Mesenchymal stem cell (in vitro differentiated cells and primary cell): Measurements from ENCODE around the gene CADPS.

ENCODE experiments used
- DNase-seq: peaks from one replicate; pipeline ENCODE4 v3.0.0-alpha.2; 2013
- H2AFZ ChIP-seq: one replicate; pipeline ENCODE4 v1.6.1; 2013; ENCODE audit warnings: low read depth, mild to moderate bottlenecking, control low read depth, inconsistent platforms, low read length, moderate library complexity
- H2AK5ac ChIP-seq: 2 replicates; pipeline ENCODE4 v1.6.1; 2013; ENCODE audit warnings: low read length, moderate library complexity, mild to moderate bottlenecking, inconsistent platforms; ENCODE audit not compliant: severe bottlenecking
- H2BK120ac ChIP-seq: one replicate; pipeline ENCODE4 v1.6.1; 2013; ENCODE audit warnings: low read depth, mild to moderate bottlenecking, inconsistent platforms, low read length, moderate library complexity
- H2BK12ac ChIP-seq, 2 experiments: one replicate each; pipeline ENCODE4 v1.6.1; 2013; ENCODE audit warnings: inconsistent platforms in 2 of 2, low read length in 2 of 2, mild to moderate bottlenecking in 2 of 2, moderate library complexity in 2 of 2, control low read depth in 1 of 2
- H2BK15ac ChIP-seq: one replicate; pipeline ENCODE4 v1.6.1; 2013; ENCODE audit warnings: mild to moderate bottlenecking, low read depth, inconsistent platforms; ENCODE audit not compliant: poor library complexity, severe bottlenecking
- H2BK5ac ChIP-seq: 2 replicates; pipeline ENCODE4 v1.6.1; 2013; ENCODE audit warnings: low read depth, mild to moderate bottlenecking, low read length, control low read depth, inconsistent platforms; ENCODE audit not compliant: poor library complexity, severe bottlenecking
- H3K14ac ChIP-seq, 2 experiments: one replicate each; pipeline ENCODE4 v1.6.1; 2013; ENCODE audit warnings: inconsistent platforms in 2 of 2, low read length in 2 of 2, control low read depth in 1 of 2, mild to moderate bottlenecking in 1 of 2, moderate library complexity in 1 of 2
- H3K18ac ChIP-seq, 2 experiments: one replicate each; pipeline ENCODE4 v1.6.1; 2013; ENCODE audit warnings: inconsistent platforms in 2 of 2, low read length in 2 of 2, control low read depth in 1 of 2, low read depth in 1 of 2, mild to moderate bottlenecking in 1 of 2
- H3K23ac ChIP-seq, 2 experiments: one replicate each; pipeline ENCODE4 v1.6.1; 2013; ENCODE audit warnings: inconsistent platforms in 2 of 2, low read length in 2 of 2, mild to moderate bottlenecking in 2 of 2, moderate library complexity in 2 of 2, control low read depth in 1 of 2
- H3K27ac ChIP-seq: 2 replicates; pipeline ENCODE4 v1.5.1; 2013; ENCODE audit warnings: mild to moderate bottlenecking, moderate library complexity, low read length, control low read depth, inconsistent platforms; ENCODE audit not compliant: poor library complexity, severe bottlenecking
- H3K27me3 ChIP-seq, 2 experiments: 2 replicates each; pipeline versions ENCODE4 v1.6.1 to v1.7.0; 2013; ENCODE audit warnings: low read length in 2 of 2, mild to moderate bottlenecking in 2 of 2, moderate library complexity in 2 of 2, control low read depth in 1 of 2, inconsistent platforms in 1 of 2; ENCODE audit not compliant: control insufficient read depth in 1 of 2, insufficient read depth in 1 of 2
- H3K36me3 ChIP-seq, 2 experiments: 2 replicates each; pipeline versions ENCODE4 v1.6.1 to v1.7.0; 2013; ENCODE audit warnings: low read length in 2 of 2, control low read depth in 1 of 2, inconsistent platforms in 1 of 2, low read depth in 1 of 2, mild to moderate bottlenecking in 1 of 2; ENCODE audit not compliant: insufficient read depth in 2 of 2, control insufficient read depth in 1 of 2
- H3K4ac ChIP-seq, 2 experiments: one replicate each; pipeline ENCODE4 v1.6.1; 2013; ENCODE audit warnings: inconsistent platforms in 2 of 2, low read length in 2 of 2, mild to moderate bottlenecking in 2 of 2, moderate library complexity in 2 of 2, control low read depth in 1 of 2, low read depth in 1 of 2
- H3K4me1 ChIP-seq: 2 replicates; pipeline ENCODE4 v1.6.1; 2013; ENCODE audit warnings: low read depth, low read length, control low read depth; ENCODE audit not compliant: control insufficient read depth, insufficient read depth
- H3K4me2 ChIP-seq: 2 replicates; pipeline ENCODE4 v1.6.1; 2013; ENCODE audit warnings: low read length, mild to moderate bottlenecking, inconsistent platforms; ENCODE audit not compliant: poor library complexity, severe bottlenecking
- H3K4me3 ChIP-seq, 2 experiments: 2 replicates each; pipeline versions ENCODE4 v1.5.1 to v1.7.0; 2013; ENCODE audit warnings: low read length in 2 of 2, mild to moderate bottlenecking in 2 of 2, control low read depth in 1 of 2, low read depth in 1 of 2; ENCODE audit not compliant: insufficient read depth in 1 of 2
- H3K79me1 ChIP-seq: replicated peaks from 2 replicates; pipeline ENCODE4 v1.6.1; 2013; ENCODE audit warnings: mild to moderate bottlenecking, control low read depth, low read length, inconsistent platforms; ENCODE audit not compliant: poor library complexity, severe bottlenecking
- H3K9ac ChIP-seq: 2 replicates; pipeline ENCODE4 v1.7.0; 2013; ENCODE audit warnings: mild to moderate bottlenecking, low read length, moderate library complexity
- H3K9me3 ChIP-seq: 2 replicates; pipeline ENCODE4 v1.7.0; 2013; ENCODE audit warnings: mild to moderate bottlenecking, low read length; ENCODE audit not compliant: control insufficient read depth
- H4K8ac ChIP-seq: one replicate; pipeline ENCODE4 v1.6.1; 2013; ENCODE audit warnings: inconsistent platforms, mild to moderate bottlenecking, low read length, moderate library complexity
- H4K91ac ChIP-seq: one replicate; pipeline ENCODE4 v1.6.1; 2013; ENCODE audit warnings: mild to moderate bottlenecking, low read length, inconsistent platforms
- WGBS: methylation state at CpG from one replicate; pipeline ENCODE4 v1.1.7; 2013; ENCODE audit warnings: mixed read lengths; 5-methylcytosine and 5-hydroxymethylcytosine counted together

Gene CADPS

GRCh38 chr3:62500556-62501288 is 374.5 kb downstream of the CADPS start:
- no peak overlapping the region for H3K14ac ChIP-seq
- no peaks in the 10 kb centered on the region for H3K4me1 ChIP-seq
- no peak overlapping the region for H4K8ac ChIP-seq
- no peak overlapping the region for H3K18ac ChIP-seq
- no peak overlapping the region for H3K23ac ChIP-seq
- no peak overlapping the region for H2BK120ac ChIP-seq
- H3K4ac ChIP-seq = no peak overlapping the region
- 100% methylated on average over 2 of the region's 2 CpGs for WGBS
- no peak for DNase-seq
- no peak overlapping the region for H2BK15ac ChIP-seq
- H3K27ac ChIP-seq = no peak overlapping the region
- no peak overlapping the region for H3K4me2 ChIP-seq
- no peaks in the 10 kb centered on the region for H3K36me3 ChIP-seq
- H3K9me3 ChIP-seq = no peaks in the 10 kb centered on the region
- H2BK5ac ChIP-seq = no peak overlapping the region
- no peak overlapping the region for H3K4me3 ChIP-seq
- H3K79me1 ChIP-seq = no peaks in the 10 kb centered on the region
- no peak overlapping the region for H4K91ac ChIP-seq
- no peak overlapping the region for H3K9ac ChIP-seq
- H2AK5ac ChIP-seq = no peak overlapping the region
- H2BK12ac ChIP-seq = no peak overlapping the region
- no peak overlapping the region for H2AFZ ChIP-seq
- peaks cover 0 to 5% of the 10 kb centered on the region in 2 experiments for H3K27me3 ChIP-seq

GRCh38 chr3:62497156-62497555 is 378.1 kb downstream of the CADPS start:
- Histone ChIP-seq H3K14ac (no peak overlapping the region), H3K27ac (no peak overlapping the region), H2BK120ac (no peak overlapping the region), H2BK12ac (no peak overlapping the region), H3K4ac (no peak overlapping the region), H3K9me3 (no peaks in the 10 kb centered on the region), H3K18ac (no peak overlapping the region), H3K27me3 (no peaks in the 10 kb centered on the region), H2BK5ac (no peak overlapping the region), H2AK5ac (no peak overlapping the region), H2AFZ (no peak overlapping the region), H3K36me3 (no peaks in the 10 kb centered on the region), H3K79me1 (no peaks in the 10 kb centered on the region), H4K8ac (no peak overlapping the region), H4K91ac (no peak overlapping the region), H3K4me1 (no peaks in the 10 kb centered on the region), H2BK15ac (no peak overlapping the region), H3K4me2 (no peak overlapping the region), H3K23ac (no peak overlapping the region), H3K4me3 (no peak overlapping the region), H3K9ac (no peak overlapping the region)
- no peak for DNase-seq
- 100% methylated on average over 3 of the region's 5 CpGs for WGBS

- Histone ChIP-seq H2AFZ (no peak overlapping the region), H3K9ac (no peak overlapping the region), H3K27ac (no peak overlapping the region), H4K8ac (no peak overlapping the region), H3K79me1 (no peaks in the 10 kb centered on the region), H3K36me3 (no peaks in the 10 kb centered on the region), H2BK12ac (no peak overlapping the region), H3K14ac (no peak overlapping the region), H3K4me2 (no peak overlapping the region), H3K18ac (no peak overlapping the region), H2BK15ac (no peak overlapping the region), H3K4ac (no peak overlapping the region), H3K4me1 (no peaks in the 10 kb centered on the region), H2AK5ac (no peak overlapping the region), H3K27me3 (no peaks in the 10 kb centered on the region), H2BK5ac (no peak overlapping the region), H2BK120ac (no peak overlapping the region), H3K9me3 (no peaks in the 10 kb centered on the region), H3K23ac (no peak overlapping the region), H4K91ac (no peak overlapping the region), H3K4me3 (no peak overlapping the region)
- 71% methylated on average over 2 of the region's 2 CpGs for WGBS
- DNase-seq = no peak
These were observed 378.7 kb downstream of the CADPS start for GRCh38 chr3:62496503-62496902.

- Histone ChIP-seq H3K9me3 (no peaks in the 10 kb centered on the region), H3K4me2 (no peak overlapping the region), H4K91ac (no peak overlapping the region), H2BK15ac (no peak overlapping the region), H3K14ac (no peak overlapping the region), H2AFZ (no peak overlapping the region), H3K4me1 (no peaks in the 10 kb centered on the region), H3K9ac (no peak overlapping the region), H3K79me1 (no peaks in the 10 kb centered on the region), H2AK5ac (no peak overlapping the region), H2BK12ac (no peak overlapping the region), H2BK120ac (no peak overlapping the region), H3K4me3 (no peak overlapping the region), H3K27ac (no peak overlapping the region), H3K27me3 (no peaks in the 10 kb centered on the region), H3K23ac (no peak overlapping the region), H2BK5ac (no peak overlapping the region), H4K8ac (no peak overlapping the region), H3K18ac (no peak overlapping the region), H3K36me3 (no peaks in the 10 kb centered on the region), H3K4ac (no peak overlapping the region)
- DNase-seq = no peak
- WGBS = 80% methylated on average over 3 of the region's 4 CpGs
These were observed 382.0 kb downstream of the CADPS start for GRCh38 chr3:62493109-62493801.
